ENCODE results near the gene GPATCH4. TPM values are rescaled to one million over a fixed set of nuclear protein-coding genes. Genes with fewer than 3 reads are reported as not detected.

Gene GPATCH4
- total and polyA plus RNA-seq, 11 donors, result 8.8 to 67.5 (median 15.5) TPM

DNA sequence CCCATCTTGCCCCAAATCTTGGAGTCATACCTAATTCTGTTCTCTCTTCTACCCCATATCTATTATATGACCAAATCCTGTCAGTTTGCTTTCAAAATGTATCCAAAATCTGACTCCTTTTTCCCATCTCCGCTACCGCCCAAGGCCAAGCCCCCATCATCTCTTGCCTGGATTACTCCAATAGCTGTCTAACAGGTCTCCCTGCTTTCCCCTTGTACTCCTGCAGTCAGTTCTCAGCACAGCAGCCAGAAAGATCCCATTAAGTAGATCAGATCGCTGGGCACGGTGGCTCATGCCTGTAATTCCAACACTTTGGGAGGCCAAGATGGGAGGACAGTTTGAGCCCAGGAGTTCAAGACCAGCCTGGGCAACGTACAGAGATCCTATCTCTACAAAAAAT lies 48.8 kb downstream of the GPATCH4 start:
- DNase-seq (no peak), ATAC-seq (no peak)
- TF ChIP-seq POLR2A (IDR thresholded peaks at IDR 0.05), result no peak
- TF ChIP-seq CTCF (IDR thresholded peaks at IDR 0.05), result no peak
- 75 to 79% (median 77%) methylated on average over 5 of the region's 5 CpGs for WGBS, 4 donors
- Histone ChIP-seq H3K4me1 (peaks cover 0 to 28% (median 0%) of the 10 kb centered on the region in 12 donors), H3K27me3 (no peaks in the 10 kb centered on the region), H3K9me3 (no peaks in the 10 kb centered on the region), H3K4me3 (no peak overlapping the region), H3K36me3 (peaks cover 0 to 8% (median 0%) of the 10 kb centered on the region in 9 donors), H3K27ac (no peak overlapping the region)
- intact Hi-C loops (cut with DNase I), result no loop called here

- 92 to 97% (median 95%) methylated on average over 6 of the region's 6 CpGs for WGBS, 4 donors
- TF ChIP-seq POLR2A (IDR thresholded peaks at IDR 0.05), result no peak
- no peaks in the 10 kb centered on the region for H3K9me3 ChIP-seq
- peaks cover 0 to 28% (median 0%) of the 10 kb centered on the region in 12 donors for H3K4me1 ChIP-seq
- intact Hi-C loops (cut with DNase I), result no loop called here
- H3K36me3 ChIP-seq, result peaks cover 0 to 10% (median 0%) of the 10 kb centered on the region in 9 donors
- DNase-seq (no peak), ATAC-seq (no peak)
- H3K27ac ChIP-seq, result no peak overlapping the region
- H3K4me3 ChIP-seq, result no peak overlapping the region
- no peaks in the 10 kb centered on the region for H3K27me3 ChIP-seq
Measured at GRCh38 chr1:156551869-156552268, 49.4 kb downstream of the GPATCH4 start.

DNA sequence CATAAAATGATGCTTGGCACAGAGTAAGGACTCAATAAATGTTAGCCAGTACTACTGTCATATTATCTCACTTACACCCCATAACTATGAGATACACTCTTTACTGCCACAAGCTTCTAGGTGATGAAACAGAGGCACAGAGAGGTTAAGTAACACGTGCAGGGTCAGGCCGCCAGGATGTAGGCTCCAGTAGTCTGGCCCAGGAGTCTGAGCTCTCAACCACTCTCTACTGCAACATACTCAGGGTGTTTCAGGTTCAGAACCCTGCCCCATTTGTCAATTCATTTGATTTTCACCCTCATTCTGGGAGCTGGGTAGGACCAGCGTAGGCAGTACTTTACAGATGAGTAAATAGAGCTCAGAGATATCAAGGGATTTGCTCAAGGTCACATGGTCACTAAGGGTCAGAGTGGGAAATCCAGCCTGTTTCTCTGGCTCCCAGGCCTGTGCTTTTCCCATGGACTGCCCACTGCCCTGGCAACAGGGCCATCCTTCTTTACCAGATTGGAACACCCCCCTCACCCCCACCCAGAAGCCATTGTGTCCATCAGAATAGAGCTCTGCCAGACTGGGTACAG lies 50.1 kb downstream of the GPATCH4 start:
- no peak for ATAC-seq
- WGBS, 4 donors, result 90 to 96% (median 94%) methylated on average over 3 of the region's 3 CpGs
- no peak overlapping the region for H3K27ac ChIP-seq
- H3K9me3 ChIP-seq, result no peaks in the 10 kb centered on the region
- no peak overlapping the region for H3K4me3 ChIP-seq
- TF ChIP-seq CTCF (IDR thresholded peaks at IDR 0.05), result no peak
- no peak for TF ChIP-seq POLR2A (IDR thresholded peaks at IDR 0.05)
- H3K27me3 ChIP-seq, result no peaks in the 10 kb centered on the region
- H3K4me1 ChIP-seq, result peaks cover 0 to 28% (median 0%) of the 10 kb centered on the region in 12 donors
- H3K36me3 ChIP-seq, result peaks cover 0 to 10% (median 0%) of the 10 kb centered on the region in 9 donors
- intact Hi-C loops (cut with DNase I), result no loop called here
- no peak for DNase-seq

GRCh38 chr1:156550346-156550745 lies 50.9 kb downstream of the GPATCH4 start:
- intact Hi-C loops (cut with DNase I), result no loop called here

More at GRCh38 chr1:156550346-156550745, 50.9 kb downstream of the GPATCH4 start:
- H3K4me1 ChIP-seq, result peaks cover 0 to 28% (median 0%) of the 10 kb centered on the region in 12 donors
- ATAC-seq, result peak; percentile 59 to 86 (median 64)
- H3K27me3 ChIP-seq, result no peaks in the 10 kb centered on the region
- TF ChIP-seq CTCF (IDR thresholded peaks at IDR 0.05) (no peak), POLR2A (IDR thresholded peaks at IDR 0.05) (no peak)
- no peaks in the 10 kb centered on the region for H3K9me3 ChIP-seq
- no peak overlapping the region for H3K4me3 ChIP-seq
- no peak overlapping the region for H3K27ac ChIP-seq
- H3K36me3 ChIP-seq, result peaks cover 0 to 10% (median 0%) of the 10 kb centered on the region in 9 donors
- DNase-seq, result peak in 2 of 5 donors; percentile 40 to 72
- WGBS, 4 donors, result 67 to 75% (median 70%) methylated on average over 5 of the region's 5 CpGs

Data from heart left ventricle (tissue), 16 donors.